Stimulated activated CD8-positive, alpha-beta memory T cell treated with anti-CD3 and anti-CD28 coated beads, Interleukin-12 subunit alpha, Interleukin-12 subunit beta, amount 100 ng/mL, for 1 hour (primary cell): Measurements from ENCODE around the gene UBXN7.
"Not testable (repeated sequence)": the region's sequence is repeated elsewhere in the genome, so short reads cannot be mapped to it uniquely, and the experiment has no call there.

Experiments
- DNase-seq: peaks from one replicate; pipeline ENCODE4 v3.0.0-alpha.2; 2020; ENCODE audit warnings: low read depth

Gene UBXN7

DNA sequence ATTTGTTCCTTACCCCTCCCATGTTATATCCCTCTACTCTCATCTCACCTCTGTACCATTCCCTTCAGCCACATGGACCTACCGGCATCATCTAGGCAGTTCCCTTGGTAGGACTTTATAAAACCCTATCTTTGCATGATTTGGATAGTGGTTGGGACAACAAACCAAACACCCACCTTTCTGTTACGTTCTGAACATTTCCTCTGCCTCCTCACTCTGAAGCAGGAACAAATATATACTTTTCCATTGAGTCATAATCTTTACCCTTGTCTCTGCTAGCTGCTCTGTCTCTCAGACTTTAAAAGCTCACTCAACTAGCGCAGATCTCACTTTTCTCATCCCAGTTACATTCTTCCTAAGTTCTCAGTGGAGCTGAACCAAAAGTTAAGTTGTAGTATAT lies 17.8 kb downstream of the UBXN7 start:
- DNase-seq = no peak

DNA sequence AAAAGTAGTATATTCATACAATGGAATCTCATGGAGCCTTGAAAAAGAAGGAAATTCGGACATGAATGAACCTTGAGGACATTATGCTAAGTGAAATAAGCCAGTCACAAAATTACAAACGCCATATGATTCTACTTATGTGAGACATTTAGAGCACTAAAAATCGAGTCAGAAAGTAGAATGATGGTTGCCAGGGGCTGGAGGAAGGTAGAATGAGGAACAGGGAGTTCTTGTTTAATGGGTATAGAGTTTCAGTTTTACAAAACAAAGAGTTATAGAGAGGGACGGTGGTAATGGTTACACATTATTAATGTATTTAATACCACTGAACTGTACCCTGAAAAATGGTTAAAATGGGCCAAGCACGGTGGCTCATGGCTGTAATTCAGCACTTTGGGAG lies 19.5 kb downstream of the UBXN7 start:
- no peak for DNase-seq

DNA sequence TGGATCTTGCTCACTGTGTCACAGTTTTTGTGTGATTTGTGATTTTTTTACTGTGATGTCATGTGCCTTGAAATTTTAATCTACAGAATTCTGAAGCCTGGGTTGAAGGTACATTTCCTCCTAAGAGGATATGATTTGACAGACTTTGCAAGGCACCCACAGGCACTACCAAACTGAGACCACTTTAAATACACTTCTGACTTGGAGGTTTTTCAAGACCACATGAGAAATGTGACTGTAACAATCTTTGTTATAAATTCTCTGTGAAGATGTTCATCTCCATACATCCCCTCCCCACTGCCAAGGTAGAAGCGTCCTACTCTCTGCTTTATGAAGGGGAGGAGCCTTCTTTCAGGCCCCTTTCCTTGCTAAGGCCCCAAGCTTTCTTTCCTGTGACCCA lies 22.8 kb downstream of the UBXN7 start:
- DNase-seq = no peak

GRCh38 chr3:196408565-196409300 lies 23.5 kb downstream of the UBXN7 start:
- no peak for DNase-seq

- DNase-seq = no peak
Measured at GRCh38 chr3:196406811-196407470, 25.3 kb downstream of the UBXN7 start.

GRCh38 chr3:196400331-196400730 lies 31.9 kb downstream of the UBXN7 start:
- DNase-seq = no peak

- no peak for DNase-seq
Measured at GRCh38 chr3:196399485-196399945, 32.7 kb downstream of the UBXN7 start.

- no peak for DNase-seq
Measured at GRCh38 chr3:196398782-196399181, 33.4 kb downstream of the UBXN7 start.

DNA sequence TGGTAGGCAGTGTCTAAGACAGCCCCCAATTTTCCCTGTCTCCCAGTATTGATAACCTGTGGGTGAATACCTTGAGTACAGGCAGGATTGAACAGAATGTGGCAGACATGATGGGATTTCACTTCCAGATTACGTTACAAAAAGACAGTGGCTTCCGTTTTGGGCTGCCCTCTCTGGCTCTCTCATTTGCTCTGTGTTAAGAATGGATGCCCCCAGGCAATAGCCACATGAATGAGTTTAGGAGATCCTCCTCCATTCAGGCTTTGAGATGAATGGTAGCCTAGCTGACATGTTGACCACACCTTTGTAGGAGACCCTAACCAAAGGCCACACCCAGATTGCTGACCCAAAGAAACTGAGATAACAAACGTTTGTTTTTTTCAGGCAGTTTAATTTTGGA lies 34.3 kb downstream of the UBXN7 start:
- no peak for DNase-seq

DNA sequence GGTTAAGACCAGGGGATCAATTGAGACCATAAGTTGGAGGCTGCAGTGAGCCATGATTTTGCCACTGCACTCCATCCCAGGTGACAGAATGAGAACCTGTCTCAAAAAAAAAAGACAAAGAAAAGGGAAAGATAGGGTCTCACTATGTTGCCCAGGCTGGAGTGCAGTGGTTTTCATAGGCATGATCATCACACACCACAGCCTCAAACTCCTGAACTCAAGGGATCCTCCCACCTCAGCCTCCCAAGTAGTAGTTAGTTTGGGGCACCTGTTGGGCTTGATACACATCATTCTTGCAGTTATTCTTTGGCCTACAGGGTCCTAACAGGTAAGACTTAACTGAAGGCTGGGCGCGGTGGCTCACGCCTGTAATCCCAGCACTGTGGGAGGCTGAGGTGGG lies 42.1 kb downstream of the UBXN7 start:
- no peak for DNase-seq

DNA sequence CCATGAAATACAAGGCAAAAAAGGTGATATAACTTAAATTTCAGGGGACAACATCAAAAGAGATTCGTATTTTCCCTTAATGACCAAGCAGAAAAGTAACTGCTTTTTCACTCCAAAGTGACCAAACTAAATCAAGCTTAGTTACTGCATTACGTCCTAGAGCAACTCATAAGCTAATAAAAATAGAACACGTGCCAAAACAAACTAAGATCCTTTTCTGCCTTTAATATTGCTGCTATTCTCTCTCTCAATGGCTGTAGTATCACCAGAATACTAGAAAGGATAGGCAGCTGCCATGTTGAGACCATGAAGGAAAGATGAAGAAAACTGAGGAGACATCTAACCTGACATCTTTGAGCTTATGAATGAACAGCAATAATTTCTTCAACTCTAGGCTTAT lies 43.3 kb downstream of the UBXN7 start:
- no peak for DNase-seq

DNA sequence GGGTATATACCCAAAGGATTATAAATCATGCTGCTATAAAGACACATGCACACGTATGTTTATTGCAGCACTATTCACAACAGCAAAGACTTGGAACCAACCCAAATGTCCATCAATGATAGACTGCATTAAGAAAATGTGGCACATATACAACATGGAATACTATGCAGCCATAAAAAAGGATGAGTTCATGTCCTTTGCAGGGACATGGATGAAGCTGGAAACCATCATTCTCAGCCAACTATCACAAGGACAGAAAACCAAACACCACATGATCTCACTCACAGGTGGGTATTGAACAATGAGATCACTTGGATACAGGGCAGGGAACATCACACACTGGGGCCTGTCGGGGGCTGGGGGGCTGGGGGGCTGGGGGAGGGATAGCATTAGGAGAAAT lies 44.3 kb downstream of the UBXN7 start:
- not testable (repeated sequence) for DNase-seq

DNA sequence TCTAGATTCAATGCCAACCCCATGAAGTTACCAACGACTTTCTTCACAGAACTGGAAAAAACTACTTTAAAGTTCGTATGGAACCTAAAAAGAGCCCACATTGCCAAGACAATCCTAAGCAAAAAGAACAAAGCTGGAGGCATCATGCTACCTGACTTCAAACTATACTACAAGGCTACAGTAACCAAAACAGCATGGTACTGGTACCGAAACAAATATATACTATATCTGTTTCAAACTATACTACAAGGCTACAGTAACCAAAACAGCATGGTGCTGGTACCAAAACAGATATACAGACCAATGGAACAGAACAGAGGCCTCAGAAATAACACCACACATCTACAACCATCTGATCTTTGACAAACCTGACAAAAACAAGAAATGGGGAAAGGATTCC lies 45.4 kb downstream of the UBXN7 start:
- not testable (repeated sequence) for DNase-seq

DNA sequence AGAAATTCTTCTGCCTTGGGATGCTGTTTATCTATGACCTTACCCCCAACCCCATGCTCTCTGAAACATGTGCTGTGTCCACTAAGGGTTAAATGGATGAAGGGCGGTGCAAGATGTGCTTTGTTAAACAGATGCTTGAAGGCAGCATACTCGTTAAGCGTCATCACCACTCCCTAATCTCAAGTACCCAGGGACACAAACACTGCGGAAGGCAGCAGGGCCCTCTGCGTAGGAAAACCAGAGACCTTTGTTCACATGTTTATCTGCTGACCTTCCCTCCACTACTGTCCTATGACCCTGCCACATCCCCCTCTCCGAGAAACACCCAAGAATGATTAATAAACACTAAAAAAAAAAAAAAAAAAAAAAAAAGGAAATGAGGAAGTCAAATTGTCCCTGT lies 46.2 kb downstream of the UBXN7 start:
- not testable (repeated sequence) for DNase-seq

- not testable (repeated sequence) for DNase-seq
Measured at GRCh38 chr3:196385446-196385845, 46.8 kb downstream of the UBXN7 start.

DNA sequence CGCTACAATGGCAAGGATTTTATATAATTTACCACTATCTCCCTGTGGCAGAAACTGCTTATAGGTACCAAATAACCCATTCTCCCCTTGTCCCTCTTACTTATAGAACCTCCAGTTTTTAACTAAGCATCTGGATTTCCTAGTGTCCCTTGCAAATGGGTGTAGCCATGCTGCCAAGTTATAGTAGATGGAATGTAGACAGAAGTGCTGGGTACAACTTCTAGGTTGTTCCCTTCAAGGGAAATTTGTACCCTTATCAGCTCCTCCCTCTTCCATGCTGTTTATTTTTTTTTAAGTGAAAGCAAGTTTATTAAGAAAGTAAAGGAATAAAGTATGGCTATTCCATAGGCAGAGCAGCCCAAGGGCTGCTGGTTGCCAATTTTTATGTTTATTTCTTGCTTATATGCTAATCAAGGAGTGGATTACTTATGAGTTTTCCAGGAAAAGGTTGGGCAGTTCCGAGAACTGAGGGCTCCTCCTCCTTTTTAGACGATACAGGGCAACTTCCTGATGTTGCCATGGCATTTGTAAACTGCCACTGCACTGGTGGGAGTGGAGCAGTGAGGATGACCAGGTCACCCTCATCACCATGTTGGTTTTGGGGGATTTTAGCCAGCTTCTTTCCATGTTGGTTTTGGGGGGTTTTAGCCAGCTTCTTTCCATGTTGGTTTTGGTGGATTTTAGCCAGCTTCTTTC lies 53.9 kb downstream of the UBXN7 start:
- no peak for DNase-seq

DNA sequence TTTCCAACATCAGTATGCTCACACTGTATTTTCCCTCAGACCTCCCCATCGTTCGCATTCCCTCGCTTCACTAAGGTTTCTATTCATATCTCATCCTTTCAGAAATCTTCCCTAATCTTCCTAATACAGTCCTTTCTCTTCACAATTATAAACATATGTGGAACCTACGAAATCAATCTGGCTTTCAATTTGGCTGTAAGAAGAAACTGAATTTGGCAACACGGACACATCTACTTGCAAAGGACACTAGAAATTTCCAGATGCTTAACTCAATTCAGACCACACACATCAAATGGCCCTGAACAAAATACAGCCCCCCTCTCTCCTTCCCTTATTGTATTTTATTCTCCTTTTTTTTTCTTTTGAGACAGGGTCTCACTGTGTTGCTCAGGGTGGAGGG lies 54.9 kb downstream of the UBXN7 start:
- DNase-seq = no peak

GRCh38 chr3:196365736-196366135 lies 66.5 kb downstream of the UBXN7 start:
- DNase-seq = no peak

DNA sequence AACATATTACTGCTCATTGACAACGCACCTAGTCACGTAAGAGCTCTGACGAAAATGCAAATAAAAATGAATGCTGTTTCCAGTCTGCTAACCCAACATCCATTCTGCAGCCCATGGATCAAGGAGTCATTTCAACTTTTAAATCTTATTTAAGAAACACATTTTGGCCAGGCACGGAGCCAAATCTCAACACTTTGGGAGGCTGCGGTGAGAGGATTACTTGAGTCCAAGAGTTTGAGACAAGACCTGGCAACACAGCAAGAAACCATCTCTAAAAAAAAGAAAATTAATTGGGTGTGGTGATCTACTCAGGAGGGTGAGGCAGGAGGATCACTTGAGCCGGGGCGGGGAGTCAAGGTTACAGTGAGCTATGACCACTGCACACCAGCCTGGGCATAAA lies 71.6 kb downstream of the UBXN7 start:
- DNase-seq = no peak

GRCh38 chr3:196358540-196358939 lies 73.7 kb downstream of the UBXN7 start:
- not testable (repeated sequence) for DNase-seq

DNA sequence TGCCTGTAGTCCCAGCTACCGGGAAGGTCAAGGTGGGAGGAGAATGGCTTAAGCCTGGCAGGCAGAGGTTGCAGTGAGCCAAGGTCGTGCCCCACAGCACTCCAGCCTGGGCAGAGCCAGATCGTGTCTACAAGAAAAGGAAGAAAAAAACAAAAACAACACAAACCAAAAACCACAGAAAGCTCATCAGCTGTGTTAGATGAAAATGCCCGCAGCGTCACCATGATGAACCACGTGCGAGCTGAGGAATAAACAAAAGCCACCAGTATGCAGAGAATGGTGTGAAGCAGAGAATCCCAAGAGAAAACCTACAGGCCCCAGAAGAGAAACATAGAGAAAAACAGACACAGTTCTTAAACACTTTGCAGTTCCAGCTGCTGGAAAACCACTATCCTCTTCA lies 74.3 kb downstream of the UBXN7 start:
- DNase-seq = no peak

- DNase-seq = no peak
Measured at GRCh38 chr3:196356556-196356955, 75.7 kb downstream of the UBXN7 start.

DNA sequence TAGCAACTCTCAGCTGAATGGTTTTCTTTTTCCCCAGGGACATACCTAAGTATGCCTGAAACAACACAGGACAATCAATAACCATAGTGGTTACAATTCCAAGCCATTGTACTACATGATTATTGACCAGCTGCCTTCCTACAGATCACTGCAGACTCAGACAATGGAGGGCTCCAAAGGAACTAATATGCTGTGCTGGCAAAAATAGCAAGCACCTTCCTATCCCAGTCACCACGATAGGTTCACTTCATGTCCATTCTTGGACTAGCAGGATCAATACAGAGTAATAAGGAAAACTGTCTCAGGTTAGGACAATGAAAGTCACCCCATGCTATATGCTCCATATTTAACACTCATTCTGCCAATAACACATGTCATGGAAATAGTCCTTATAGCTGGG lies 76.6 kb downstream of the UBXN7 start:
- no peak for DNase-seq
